Peyer's patch (tissue), 4 donors: ENCODE data around the gene AURKB. TPM values are rescaled to one million over a fixed set of nuclear protein-coding genes. Genes with fewer than 3 reads are reported as not detected.
A peak's percentile ranks its signal among the peaks of the same experiment; 100 is the strongest.

Experiments used
- DNase-seq, 3 donors: peaks; one replicate each; pipeline ENCODE4 v3.0.0-alpha.2; 2017 to 2019
- H3K27ac ChIP-seq, 4 donors: fragments of 200-600 bp; sonication (generic); one replicate each; pipeline ENCODE4 v1.5.1; 2016 to 2019
- H3K27me3 ChIP-seq, 2 donors: fragments of 200-600 bp; sonication (generic); one replicate each; pipeline ENCODE4 v1.5.1; 2019
- H3K36me3 ChIP-seq, 3 donors: fragments of 200-600 bp; sonication (generic); one replicate each; pipeline ENCODE4 v1.5.1; 2016 to 2019
- H3K4me1 ChIP-seq, 4 donors: fragments of 200-600 bp; sonication (generic); one replicate each; pipeline ENCODE4 v1.5.1; 2016 to 2019
- H3K4me3 ChIP-seq, 4 donors: fragments of 200-600 bp; sonication (generic); 1 replicate in 3 of 4; 2 replicates in 1 of 4; pipeline ENCODE4 v1.5.1; 2016 to 2019; ENCODE audit warnings: mild to moderate bottlenecking in 1 of 4
- H3K9me3 ChIP-seq, 4 donors: fragments of 200-600 bp; sonication (generic); one replicate each; pipeline ENCODE4 v1.5.1; 2016 to 2019; ENCODE audit warnings: mild to moderate bottlenecking in 1 of 4
- CTCF ChIP-seq, 6 experiments: fragments of 450-650 bp in 4 of 6; fragments of 200-600 bp in 2 of 6; sonication (generic) in 1 of 6; IDR thresholded peaks; one replicate each; pipeline ENCODE4 v1.5.1; 2017 to 2019; ENCODE audit warnings: antibody characterized with exemption in 6 of 6, mild to moderate bottlenecking in 3 of 6, moderate library complexity in 1 of 6
- POLR2A ChIP-seq, 2 donors: fragments of 450-650 bp; IDR thresholded peaks; one replicate each; pipeline ENCODE4 v1.5.1; 2017; ENCODE audit warnings: antibody characterized with exemption in 2 of 2, mild to moderate bottlenecking in 2 of 2, moderate library complexity in 2 of 2
- total RNA-seq, 4 donors: library from RNA; depleted of rRNA; stranded (reverse); fragments of >200 nt; gene quantifications; one replicate each; pipeline ENCODE4 v1.1.0, GENCODE V29; 2016

Gene AURKB
- total RNA-seq, 4 donors from 2014 or later = 10.5 to 111 (median 19.1) TPM

GRCh38 chr17:8224891-8225812 is 14.8 kb upstream of the AURKB start:
- Histone ChIP-seq H3K9me3 (no peaks in the 10 kb centered on the region), H3K36me3 (peaks cover 0 to 30% (median 0%) of the 10 kb centered on the region in 3 donors), H3K4me1 (peaks cover 3 to 23% (median 4%) of the 10 kb centered on the region in 4 donors), H3K4me3 (no peak overlapping the region), H3K27me3 (no peaks in the 10 kb centered on the region), H3K27ac (peak overlapping the region in 1 of 4 donors; percentile 68)
- no peak for TF ChIP-seq CTCF (IDR thresholded peaks at IDR 0.05)
- TF ChIP-seq POLR2A (IDR thresholded peaks at IDR 0.05) = no peak
- DNase-seq = no peak

DNA sequence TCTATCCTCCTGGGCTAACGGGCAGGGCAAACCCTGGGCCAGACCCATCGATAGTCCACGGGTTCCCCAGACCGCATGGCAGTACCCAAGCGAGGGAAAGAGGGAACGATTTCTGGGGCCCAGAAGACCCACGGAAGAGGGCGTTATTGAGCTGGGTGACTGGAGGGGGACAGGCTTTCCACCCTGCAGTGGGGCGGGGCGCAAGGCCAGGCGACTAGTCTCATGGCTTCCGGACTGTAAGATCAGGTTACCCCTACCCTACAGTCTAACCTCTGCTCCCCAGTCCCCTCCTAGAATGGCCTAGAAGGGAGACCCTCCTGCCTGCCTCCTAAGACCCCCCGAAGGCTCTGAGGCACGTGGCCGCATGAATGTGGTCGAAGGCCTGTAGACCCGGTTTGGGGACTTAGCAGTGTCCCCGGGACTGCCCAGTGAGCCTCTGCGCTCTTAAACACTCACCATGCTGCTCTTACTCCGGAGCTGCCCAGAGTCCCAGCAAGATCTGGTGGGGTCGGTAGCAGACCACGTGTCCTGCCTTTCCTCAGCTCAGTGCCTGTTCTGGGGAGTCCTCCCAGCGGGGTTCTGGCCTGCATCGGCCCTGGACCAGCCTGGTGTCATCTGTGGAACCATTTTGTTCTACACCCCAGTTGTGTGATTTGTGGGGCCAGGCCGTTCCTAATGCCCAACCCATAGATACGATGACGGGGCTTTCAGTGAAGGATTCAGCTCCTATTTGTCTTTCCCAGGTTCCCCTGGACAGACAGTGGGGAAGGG is 13.2 kb upstream of the AURKB start:
- DNase-seq = peak in 2 of 3 donors; percentile 70 to 84
- no peaks in the 10 kb centered on the region for H3K9me3 ChIP-seq
- peak overlapping the region; percentile 92 to 99 (median 98) for H3K27ac ChIP-seq
- H3K36me3 ChIP-seq = peaks cover 0 to 14% (median 0%) of the 10 kb centered on the region in 3 donors
- H3K4me1 ChIP-seq = peaks cover 3 to 27% (median 4%) of the 10 kb centered on the region in 4 donors
- no peaks in the 10 kb centered on the region for H3K27me3 ChIP-seq
- no peak for TF ChIP-seq POLR2A (IDR thresholded peaks at IDR 0.05)
- peak in 2 of 6 experiments; percentile 5 to 18 for TF ChIP-seq CTCF (IDR thresholded peaks at IDR 0.05)
- H3K4me3 ChIP-seq = peak overlapping the region; percentile 53 to 78 (median 58)

- peak; percentile 55 to 70 for TF ChIP-seq POLR2A (IDR thresholded peaks at IDR 0.05)
- no peak for TF ChIP-seq CTCF (IDR thresholded peaks at IDR 0.05)
- no peaks in the 10 kb centered on the region for H3K27me3 ChIP-seq
- H3K36me3 ChIP-seq = peaks cover 0 to 6% (median 0%) of the 10 kb centered on the region in 3 donors
- DNase-seq = peak; percentile 91 to 97 (median 94)
- H3K27ac ChIP-seq = peak overlapping the region; percentile 92 to 99 (median 98)
- peak overlapping the region; percentile 53 to 78 (median 58) for H3K4me3 ChIP-seq
- H3K9me3 ChIP-seq = no peaks in the 10 kb centered on the region
- peaks cover 3 to 27% (median 4%) of the 10 kb centered on the region in 4 donors for H3K4me1 ChIP-seq
These were observed 12.4 kb upstream of the AURKB start for GRCh38 chr17:8222630-8223355.

- TF ChIP-seq POLR2A (IDR thresholded peaks at IDR 0.05) (peak in 1 of 2 donors; percentile 24), CTCF (IDR thresholded peaks at IDR 0.05) (no peak)
These were observed 11.9 kb upstream of the AURKB start for GRCh38 chr17:8222380-8222629.

More at GRCh38 chr17:8222380-8222629, 11.9 kb upstream of the AURKB start:
- Histone ChIP-seq H3K27me3 (no peaks in the 10 kb centered on the region), H3K27ac (peak overlapping the region; percentile 92 to 99 (median 98)), H3K36me3 (peaks cover 0 to 2% (median 0%) of the 10 kb centered on the region in 3 donors), H3K4me1 (peaks cover 3 to 27% (median 4%) of the 10 kb centered on the region in 4 donors), H3K4me3 (peak overlapping the region; percentile 53 to 78 (median 58)), H3K9me3 (no peaks in the 10 kb centered on the region)
- peak in 1 of 3 donors; percentile 81 for DNase-seq
